GM19025 (cell line): ENCODE measurements around the gene JAKMIP2.
"Not testable (repeated sequence)": the region's sequence is repeated elsewhere in the genome, so short reads cannot be mapped to it uniquely, and the experiment has no call there.

Experiments used
- ATAC-seq: cut with Tn5 transposase; IDR thresholded peaks from one replicate; pipeline ENCODE4 v1.9.1; 2021; ENCODE audit warnings: mild to moderate bottlenecking, low read depth, moderate library complexity; ENCODE audit not compliant: unreplicated experiment

Gene JAKMIP2

GRCh38 chr5:147567917-147568598 is 214.5 kb downstream of the JAKMIP2 start:
- no peak for ATAC-seq

- ATAC-seq: no peak
Observed at GRCh38 chr5:147565524-147565923, 217.0 kb downstream of the JAKMIP2 start.

- ATAC-seq: no peak
Observed at GRCh38 chr5:147564124-147564486, 218.4 kb downstream of the JAKMIP2 start.

DNA sequence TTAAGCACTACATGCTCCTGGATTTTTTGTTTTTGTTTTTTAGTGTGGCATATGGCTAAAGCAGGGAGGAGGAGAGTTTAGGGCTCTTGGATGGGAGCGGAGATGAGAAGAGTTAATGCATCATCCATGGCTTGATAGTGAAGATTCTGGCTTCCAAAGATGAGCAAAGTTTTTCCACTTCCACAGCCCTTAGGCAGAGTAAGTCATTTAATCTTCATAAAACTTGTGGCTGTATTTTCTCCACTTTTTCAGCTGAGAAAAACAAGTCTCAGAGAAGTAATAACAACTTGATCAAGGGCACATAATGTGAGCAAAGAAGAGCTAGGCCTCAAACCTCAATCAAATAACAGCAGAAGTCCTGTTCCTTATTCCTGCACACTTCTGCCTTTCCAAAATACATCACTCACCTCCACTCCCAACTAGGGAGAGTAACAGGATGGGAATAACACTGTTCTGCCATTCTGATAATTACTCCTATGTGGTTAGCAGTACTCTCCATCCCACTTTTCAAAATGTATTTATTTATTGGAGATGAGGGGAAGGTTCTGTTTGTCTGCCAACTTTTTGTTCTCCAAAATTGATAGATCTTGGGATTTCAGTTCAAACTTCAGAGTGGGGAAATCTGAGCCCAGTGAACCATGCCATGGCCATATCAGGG is 218.9 kb downstream of the JAKMIP2 start:
- ATAC-seq: no peak

DNA sequence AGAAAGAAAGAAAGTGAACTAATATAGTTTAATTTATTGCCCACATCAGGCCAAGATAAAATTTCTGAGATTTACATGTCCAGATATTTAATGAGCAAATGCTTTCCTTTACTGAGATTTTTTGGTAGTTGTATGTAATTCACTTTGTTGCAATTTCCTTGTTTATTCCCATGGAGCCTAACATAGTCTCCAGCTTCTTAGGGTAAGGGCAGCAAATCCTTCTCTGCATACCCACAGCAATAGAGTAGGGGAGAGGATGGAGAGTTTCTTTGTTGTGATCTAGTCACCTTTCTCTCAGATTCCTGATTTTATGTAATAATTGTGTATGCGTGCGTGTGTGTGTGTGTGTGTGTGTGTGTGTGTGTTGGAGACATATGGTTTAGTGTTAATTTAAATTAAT is 221.1 kb downstream of the JAKMIP2 start:
- no peak for ATAC-seq

DNA sequence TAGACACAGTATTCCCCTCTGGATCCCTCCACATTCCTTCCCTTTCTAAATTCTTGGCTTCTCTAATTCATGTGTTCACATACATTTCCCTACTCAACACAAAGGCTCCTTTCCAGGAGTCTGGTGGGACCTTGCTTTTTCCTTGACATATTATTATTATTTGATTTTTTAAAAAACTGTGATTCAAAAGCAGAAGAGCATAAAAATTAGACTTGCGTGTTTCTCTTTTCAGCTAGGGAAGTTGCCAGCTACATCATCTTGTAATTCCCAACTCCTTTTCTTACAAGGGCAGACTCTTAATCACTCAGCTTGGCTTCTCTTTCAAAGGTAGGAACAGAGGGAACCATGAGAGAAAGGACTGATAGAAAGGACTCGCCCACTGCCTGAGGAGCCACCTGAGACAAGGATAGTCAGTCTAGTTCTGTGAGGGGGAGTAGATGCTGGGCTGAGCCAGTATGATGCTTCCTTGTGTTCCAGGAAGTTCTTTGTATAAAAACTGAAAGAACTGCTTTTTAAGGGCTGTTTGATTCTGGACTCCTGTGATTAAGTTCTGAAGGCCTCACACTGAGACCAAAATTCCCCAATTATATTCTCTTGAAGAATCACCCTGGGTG is 221.7 kb downstream of the JAKMIP2 start:
- ATAC-seq: no peak

DNA sequence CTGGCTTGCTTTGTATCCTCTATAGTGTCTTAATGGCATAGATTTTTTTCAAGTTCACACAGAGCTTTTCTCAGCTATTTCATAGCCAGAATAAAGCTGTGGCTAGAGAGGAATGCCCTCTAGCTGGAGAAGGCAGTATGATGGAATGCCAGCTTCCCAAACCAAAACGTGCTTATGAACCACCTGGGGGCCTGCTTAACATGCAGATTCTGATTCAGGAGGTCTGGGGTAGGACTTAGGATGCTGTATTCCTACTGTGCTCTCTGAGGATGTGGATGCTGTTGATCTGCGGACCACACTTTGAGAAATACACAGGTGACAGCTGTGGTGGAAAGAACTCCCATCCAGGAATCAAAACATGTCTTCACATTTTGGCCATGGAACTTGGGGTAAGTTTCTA is 222.8 kb downstream of the JAKMIP2 start:
- ATAC-seq: no peak

GRCh38 chr5:147558826-147559225 is 223.7 kb downstream of the JAKMIP2 start:
- no peak for ATAC-seq

GRCh38 chr5:147557876-147558745 is 224.4 kb downstream of the JAKMIP2 start:
- ATAC-seq: no peak

GRCh38 chr5:147555176-147555575 is 227.4 kb downstream of the JAKMIP2 start:
- ATAC-seq: no peak

- no peak for ATAC-seq
Observed at GRCh38 chr5:147554261-147554817, 228.2 kb downstream of the JAKMIP2 start.

- not testable (repeated sequence) for ATAC-seq
Observed at GRCh38 chr5:147553817-147554216, 228.7 kb downstream of the JAKMIP2 start.

DNA sequence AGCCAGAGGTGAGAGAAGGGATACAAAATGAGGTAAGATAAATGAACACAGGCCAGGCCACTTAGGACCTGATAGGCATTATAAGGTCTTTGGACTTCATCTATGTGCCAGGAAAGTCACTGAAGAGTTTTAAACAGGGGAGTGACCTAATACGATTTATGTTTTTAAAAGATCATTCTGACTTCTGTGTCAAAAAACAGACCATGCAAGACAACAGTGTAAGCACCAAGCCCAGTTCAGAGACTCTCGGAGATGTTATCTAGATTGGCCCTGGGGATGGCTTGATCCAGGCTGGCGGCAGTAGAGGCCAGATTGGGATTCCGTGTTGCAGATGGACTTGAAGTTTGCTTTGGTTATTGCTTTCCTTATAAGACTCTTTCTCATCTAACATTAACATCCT is 229.6 kb downstream of the JAKMIP2 start:
- ATAC-seq: no peak

DNA sequence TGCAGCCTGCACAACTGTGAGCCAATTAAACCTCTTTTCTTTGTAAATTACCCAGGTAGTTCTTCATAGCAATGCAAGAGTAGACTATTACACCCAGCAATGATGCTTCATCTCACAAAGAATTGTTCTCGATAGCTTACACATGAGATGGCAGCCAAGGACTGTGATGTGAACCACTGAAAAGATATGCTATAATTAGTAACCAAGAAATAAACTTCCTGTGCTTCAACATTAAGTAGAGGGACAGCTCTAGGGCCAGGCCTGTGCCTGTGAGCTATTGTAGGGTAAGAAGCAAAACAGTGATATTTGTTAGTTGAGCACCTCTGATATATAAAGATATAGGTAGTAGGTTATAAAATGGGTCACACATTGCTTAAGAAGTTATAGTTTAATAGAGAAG is 230.9 kb downstream of the JAKMIP2 start:
- no peak for ATAC-seq

DNA sequence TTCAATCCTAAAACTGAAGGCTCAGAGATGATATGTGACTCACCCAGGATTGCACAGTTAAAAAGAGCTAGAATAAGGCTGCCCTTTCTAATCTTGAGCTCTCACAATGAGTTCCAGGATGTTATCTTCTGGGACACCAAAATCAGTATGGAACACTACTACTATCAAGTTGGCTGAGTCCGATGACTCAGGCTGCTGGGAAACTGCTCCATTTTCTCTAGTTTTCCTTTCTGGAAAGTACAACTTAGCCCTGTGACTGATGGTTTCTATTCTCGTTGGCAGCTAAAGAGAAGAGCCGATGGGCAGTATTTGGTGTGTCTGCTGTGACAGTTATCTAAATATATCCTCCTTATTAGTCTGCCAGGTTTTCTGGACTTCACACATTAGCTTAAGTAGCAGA is 234.8 kb downstream of the JAKMIP2 start:
- no peak for ATAC-seq

DNA sequence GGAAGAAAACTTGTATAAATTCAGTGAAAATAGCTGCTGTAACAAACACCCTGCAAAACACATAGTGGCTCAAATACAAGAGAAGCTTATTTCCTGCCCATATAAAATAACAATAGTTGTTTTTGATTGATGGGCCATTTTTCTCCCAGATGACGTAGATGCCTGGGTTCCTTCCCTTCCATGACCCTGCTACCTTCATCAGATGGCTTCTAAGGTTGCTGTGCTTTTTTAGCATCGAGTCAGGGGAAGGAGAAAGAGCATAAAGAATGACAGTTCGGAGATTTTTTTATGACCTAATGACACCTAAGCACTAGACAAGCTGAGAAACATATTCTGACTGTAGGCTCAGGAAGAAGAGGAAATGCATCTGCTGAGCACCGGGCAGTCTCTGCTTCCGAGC is 238.0 kb downstream of the JAKMIP2 start:
- ATAC-seq: no peak

GRCh38 chr5:147539053-147539452 is 243.5 kb downstream of the JAKMIP2 start:
- no peak for ATAC-seq

DNA sequence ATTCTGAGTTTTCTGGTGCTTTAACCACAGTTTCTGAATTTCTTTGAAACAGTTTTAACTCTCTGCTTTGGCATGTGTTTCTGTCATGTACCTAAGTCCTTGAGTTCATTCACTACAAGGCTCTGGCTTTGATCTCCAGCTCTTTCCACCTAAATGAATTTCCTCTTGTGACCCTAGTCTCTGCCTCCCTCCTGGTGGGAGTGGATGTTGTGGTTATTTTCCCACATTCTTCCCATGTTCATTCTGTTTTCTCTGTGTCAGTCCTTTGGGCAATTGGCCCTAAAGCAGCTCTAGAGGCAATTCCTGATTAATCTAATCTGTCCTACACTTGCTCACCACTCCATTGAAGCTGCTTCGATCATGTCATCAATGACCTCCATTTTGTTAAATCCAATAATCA is 244.3 kb downstream of the JAKMIP2 start:
- no peak for ATAC-seq
